ENCODE measurements around the gene LRRC51.

DNA sequence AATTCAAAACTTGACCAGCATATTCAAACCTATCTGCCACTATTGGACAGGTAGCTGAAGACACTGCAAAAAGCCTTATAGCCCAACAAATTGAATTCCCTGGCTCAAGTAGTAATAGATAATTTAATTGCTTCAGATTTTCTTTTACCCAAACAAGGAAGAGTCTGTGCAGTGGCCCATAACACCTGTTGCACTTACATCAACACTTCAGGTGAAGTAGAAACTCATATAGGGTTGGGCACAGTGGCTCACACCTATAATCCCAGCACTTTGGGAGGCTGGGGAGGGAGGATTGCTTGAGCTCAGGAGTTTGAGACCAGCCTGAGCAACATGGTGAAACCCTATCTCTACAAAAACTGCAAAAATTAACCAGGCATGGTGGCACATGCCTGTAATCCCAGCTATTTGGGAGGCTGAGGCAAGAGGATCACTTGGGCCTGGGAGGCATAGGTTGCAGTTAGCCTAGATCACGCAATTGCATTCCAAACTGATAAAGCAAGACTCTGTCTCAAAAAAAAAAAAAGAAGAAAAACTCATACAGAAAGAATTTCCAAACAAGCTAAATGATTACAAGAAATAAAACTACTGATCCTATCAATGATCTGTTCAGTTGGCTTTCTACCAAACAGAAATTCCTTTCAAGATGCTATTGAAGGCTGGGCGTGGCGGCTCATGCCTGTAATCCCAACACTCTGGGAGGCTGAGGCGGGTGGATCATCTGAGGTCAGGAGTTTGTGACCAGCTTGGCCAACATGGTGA is 64.3 kb downstream of the LRRC51 start:
- TF ChIP-seq, protein P1, sequence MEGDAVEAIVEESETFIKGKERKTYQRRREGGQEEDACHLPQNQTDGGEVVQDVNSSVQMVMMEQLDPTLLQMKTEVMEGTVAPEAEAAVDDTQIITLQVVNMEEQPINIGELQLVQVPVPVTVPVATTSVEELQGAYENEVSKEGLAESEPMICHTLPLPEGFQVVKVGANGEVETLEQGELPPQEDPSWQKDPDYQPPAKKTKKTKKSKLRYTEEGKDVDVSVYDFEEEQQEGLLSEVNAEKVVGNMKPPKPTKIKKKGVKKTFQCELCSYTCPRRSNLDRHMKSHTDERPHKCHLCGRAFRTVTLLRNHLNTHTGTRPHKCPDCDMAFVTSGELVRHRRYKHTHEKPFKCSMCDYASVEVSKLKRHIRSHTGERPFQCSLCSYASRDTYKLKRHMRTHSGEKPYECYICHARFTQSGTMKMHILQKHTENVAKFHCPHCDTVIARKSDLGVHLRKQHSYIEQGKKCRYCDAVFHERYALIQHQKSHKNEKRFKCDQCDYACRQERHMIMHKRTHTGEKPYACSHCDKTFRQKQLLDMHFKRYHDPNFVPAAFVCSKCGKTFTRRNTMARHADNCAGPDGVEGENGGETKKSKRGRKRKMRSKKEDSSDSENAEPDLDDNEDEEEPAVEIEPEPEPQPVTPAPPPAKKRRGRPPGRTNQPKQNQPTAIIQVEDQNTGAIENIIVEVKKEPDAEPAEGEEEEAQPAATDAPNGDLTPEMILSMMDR (conservative IDR thresholded peaks at IDR 0.05; ENCODE audit: low read length) = no peak
- TF ChIP-seq EZH2phosphoT487 (IDR thresholded peaks at IDR 0.05; ENCODE audit: borderline replicate concordance) = no peak
